A549 (cell line): ENCODE data around the gene SLC16A3. TPM values are rescaled to one million over a fixed set of nuclear protein-coding genes. Genes with fewer than 3 reads are reported as not detected.

Experiments
- ATAC-seq, 2 experiments: fragments of 200-7000 bp in 1 of 2; fragments of >200 bp in 1 of 2; cut with Nextera tagmentation in 1 of 2; cut with Tn5 transposase in 1 of 2; 3 replicates each; pipeline versions ENCODE4 v1.8.0 to v1.9.1; 2018 to 2020; ENCODE audit warnings: mild to moderate bottlenecking in 1 of 2, moderate library complexity in 1 of 2
- CTCF ChIA-PET: fragments of 300-600 bp; sonication (Branson Sonifier 250); formaldehyde crosslinking; extraction: SDS; loops from one replicate; lab custom pipeline; 2021; ENCODE audit warnings: antibody characterized with exemption, inconsistent platforms; lab: Yijun Ruan, JAX
- POLR2A ChIA-PET: fragments of 350-600 bp; formaldehyde crosslinking; extraction: SDS; loops from one replicate; lab custom pipeline; 2021; ENCODE audit warnings: antibody characterized with exemption, inconsistent platforms; lab: Yijun Ruan, JAX
- DNase-seq, 2 experiments: peaks; one replicate each; pipeline versions ENCODE4 v3.0.0 to v3.0.0-alpha.2; 2011 to 2016; ENCODE audit warnings: low read depth in 1 of 2, low spot score in 1 of 2
- FAIRE-seq: peaks from 2 replicates; lab custom pipeline; 2011; peaks lifted over from hg19 to GRCh38; lab: Jason Lieb, UNC
- H3K27ac ChIP-seq, 2 experiments: fragments of >200 bp; sonication (Bioruptor Twin); formaldehyde crosslinking; 3 replicates each; pipeline ENCODE4 v1.5.1; 2016 to 2017
- H3K4me1 ChIP-seq: fragments of >200 bp; sonication (Bioruptor Twin); formaldehyde crosslinking; 3 replicates; pipeline ENCODE4 v1.6.1; 2016
- H3K4me2 ChIP-seq: fragments of >200 bp; sonication (Bioruptor Twin); formaldehyde crosslinking; 3 replicates; pipeline ENCODE4 v1.6.1; 2016
- H3K4me3 ChIP-seq: fragments of >200 bp; sonication (Bioruptor Twin); formaldehyde crosslinking; 3 replicates; pipeline ENCODE4 v1.5.1; 2016
- H3K9me3 ChIP-seq: fragments of >200 bp; sonication (Bioruptor Twin); formaldehyde crosslinking; 3 replicates; pipeline ENCODE4 v1.6.1; 2016
- BHLHE40 ChIP-seq: IDR thresholded peaks from 2 replicates; pipeline ENCODE4 v1.6.1; 2012; ENCODE audit warnings: low read depth, low read length, inconsistent platforms
- E2F6 ChIP-seq: IDR thresholded peaks from 2 replicates; pipeline ENCODE4 v1.6.1; 2012; ENCODE audit warnings: low read depth, borderline replicate concordance
- EHMT2 ChIP-seq: fragments of 200-600 bp; sonication (generic); IDR thresholded peaks from 2 replicates; pipeline ENCODE4 v1.6.1; 2016; ENCODE audit warnings: antibody characterized with exemption, low read depth, mild to moderate bottlenecking, moderate library complexity
- EP300 ChIP-seq, 2 experiments: fragments of >200 bp; sonication (Bioruptor Twin); formaldehyde crosslinking; IDR thresholded peaks; 2 replicates in 1 of 2; 3 replicates in 1 of 2; pipeline ENCODE4 v1.6.1; 2016 to 2017
- FOSL2 ChIP-seq, 2 experiments: fragments of 450-650 bp in 1 of 2; fragments of >200 bp in 1 of 2; sonication (Bioruptor Twin) in 1 of 2; formaldehyde crosslinking; IDR thresholded peaks; 2 replicates each; pipeline versions ENCODE4 v1.5.0 to v1.6.1; 2016 to 2020; ENCODE audit warnings: mild to moderate bottlenecking in 1 of 2, moderate library complexity in 1 of 2
- FOXS1 ChIP-seq: fragments of 250-450 bp; sonication (Bioruptor Pico); IDR thresholded peaks from 2 replicates; pipeline ENCODE4 v1.5.0; 2020; ENCODE audit warnings: mild to moderate bottlenecking, moderate library complexity
- GATA3 ChIP-seq: IDR thresholded peaks from 2 replicates; pipeline ENCODE4 v1.6.1; 2012; ENCODE audit warnings: borderline replicate concordance
- HDAC2 ChIP-seq: fragments of 200-600 bp; sonication (generic); IDR thresholded peaks from 2 replicates; pipeline ENCODE4 v1.6.1; 2016
- HES2 ChIP-seq: fragments of >200 bp; sonication (Bioruptor Twin); formaldehyde crosslinking; IDR thresholded peaks from 2 replicates; pipeline ENCODE4 v1.6.1; 2016
- HOXA7 ChIP-seq: fragments of 250-450 bp; sonication (Bioruptor Pico); IDR thresholded peaks from 2 replicates; pipeline ENCODE4 v1.5.0; 2020; ENCODE audit warnings: mild to moderate bottlenecking, moderate library complexity
- JUN ChIP-seq, 2 experiments: fragments of >200 bp; sonication (Bioruptor Twin); formaldehyde crosslinking; IDR thresholded peaks; 2 replicates in 1 of 2; 3 replicates in 1 of 2; pipeline ENCODE4 v1.6.1; 2016 to 2017
- JUNB ChIP-seq: fragments of >200 bp; sonication (Bioruptor Twin); formaldehyde crosslinking; IDR thresholded peaks from 2 replicates; pipeline ENCODE4 v1.6.1; 2016
- MYC ChIP-seq: IDR thresholded peaks from 2 replicates; pipeline ENCODE4 v1.6.1; 2012; ENCODE audit warnings: mild to moderate bottlenecking, inconsistent platforms, low read length, improper control_type of control experiment, borderline replicate concordance
- NFE2L2 ChIP-seq: fragments of 150-350 bp; conservative IDR thresholded peaks from 2 replicates; pipeline ENCODE4 v1.6.1; 2014; ENCODE audit warnings: low read length
- NPAS2 ChIP-seq: fragments of 250-450 bp; sonication (Bioruptor Pico); IDR thresholded peaks from 2 replicates; pipeline ENCODE4 v1.8.0; 2022; ENCODE audit warnings: mild to moderate bottlenecking, moderate library complexity, borderline replicate concordance
- POLR2AphosphoS2 ChIP-seq: conservative IDR thresholded peaks from 2 replicates; pipeline ENCODE4 v1.6.1; 2012; ENCODE audit warnings: low read length, improper control_type of control experiment, inconsistent platforms
- RFX5 ChIP-seq: fragments of 450-650 bp; IDR thresholded peaks from 2 replicates; pipeline ENCODE4 v1.7.1; 2014; ENCODE audit warnings: antibody characterized with exemption, mild to moderate bottlenecking, moderate library complexity
- ZFP36 ChIP-seq: fragments of 450-650 bp; IDR thresholded peaks from 2 replicates; pipeline ENCODE4 v1.6.1; 2014; ENCODE audit warnings: borderline replicate concordance; ENCODE audit not compliant: partially characterized antibody
- ZNF302 ChIP-seq: fragments of 250-450 bp; sonication (Bioruptor Pico); IDR thresholded peaks from 2 replicates; pipeline ENCODE4 v1.9.0; 2021; ENCODE audit warnings: inconsistent platforms, mild to moderate bottlenecking, moderate library complexity
- ZSCAN20 ChIP-seq: fragments of 250-450 bp; sonication (Bioruptor Pico); IDR thresholded peaks from 2 replicates; pipeline ENCODE4 v1.8.0; 2022; ENCODE audit warnings: mild to moderate bottlenecking, moderate library complexity
- WGBS: methylation state at CpG from one replicate; pipeline ENCODE4 v1.1.6; 2017; ENCODE audit errors: missing lambda C conversion rate; 5-methylcytosine and 5-hydroxymethylcytosine counted together
- polyA plus RNA-seq, 4 experiments: library from polyadenylated mRNA; depleted of rRNA in 3 of 4; stranded (reverse); fragments of >200 nt; fragmentation: RNase III in 1 of 4; extraction: RNeasy Plus Mini Kit Qiagen cat#74134 plus additional on column Dnase treatment in 1 of 4; gene quantifications; 2 replicates in 3 of 4; 3 replicates in 1 of 4; pipeline ENCODE4 v1.2.3, GENCODE V29; 2011 to 2017
- TF ChIP-seq, protein P1 (sequence below): IDR thresholded peaks from 2 replicates; pipeline ENCODE4 v1.6.1; 2012

The SLC16A3 gene
- polyA plus RNA-seq, 2 of the 4 experiments (the other 2 are of a cell fraction), result 28.6 to 90.9 TPM

- Histone ChIP-seq H3K9me3 (peaks cover 11% of the 10 kb centered on the region), H3K27ac (peak overlapping the region; percentile 82 to 87), H3K4me3 (no peak overlapping the region), H3K4me2 (peak overlapping the region; percentile 50), H3K4me1 (peaks cover 46% of the 10 kb centered on the region)
- 25% methylated on average over 9 of the region's 13 CpGs for WGBS
- ChIA-PET CTCF (interaction anchor here (0.8 to 3.9 kb wide), 13 partner anchors 9 to 69 kb away, joined by 3 to 20 read pairs (median 8); partner anchors contain the start of genes CD7 and CSNK1D), POLR2A (interaction anchor here (0.6 to 4.3 kb wide), 5 partner anchors 9 to 28 kb away, joined by 3 to 39 read pairs (median 10); partner anchors contain the start of gene CSNK1D)
- TF ChIP-seq EHMT2 (no peak), POLR2AphosphoS2 (no peak), EP300 (IDR thresholded peaks at IDR 0.05) (peak; percentile 21 to 48; a peak in 2 of 5 replicates), NPAS2 (no peak), NFE2L2 (peak; percentile 30; the same call in 1 of the 2 replicates), JUNB (peak; percentile 63), JUN (IDR thresholded peaks at IDR 0.05) (peak; percentile 41 to 55; a peak in 3 of 5 replicates), FOSL2 (IDR thresholded peaks at IDR 0.05) (peak; percentile 83), FOSL2 (CRISPR knock-in tag; IDR thresholded peaks at IDR 0.05) (peak; percentile 97), MYC (peak; percentile 61; the same call in 1 of the 2 replicates), BHLHE40 (0 out of 2 replicates have a peak, but pooled peaks have one; percentile 25), E2F6 (peak; percentile 54), ZFP36 (peak; percentile 96), GATA3 (peak; percentile 34; the same call in 1 of the 2 replicates)
- TF ChIP-seq, protein P1, sequence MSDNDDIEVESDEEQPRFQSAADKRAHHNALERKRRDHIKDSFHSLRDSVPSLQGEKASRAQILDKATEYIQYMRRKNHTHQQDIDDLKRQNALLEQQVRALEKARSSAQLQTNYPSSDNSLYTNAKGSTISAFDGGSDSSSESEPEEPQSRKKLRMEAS, result peak; percentile 89
- FAIRE-seq, result no peak
- ATAC-seq, result peak; percentile 48 to 57
- peak; percentile 69 for DNase-seq
Observed at GRCh38 chr17:82283208-82283749, 54.4 kb downstream of the SLC16A3 start.

- CTCF ChIA-PET, result interaction anchor here (0.9 to 2.9 kb wide), 8 partner anchors 9 to 255 kb away, joined by 3 to 18 read pairs (median 3); no protein-coding TSS in a partner anchor
- no peak for DNase-seq
- Histone ChIP-seq H3K9me3 (peaks cover 11% of the 10 kb centered on the region), H3K27ac (peak overlapping the region; percentile 10 to 31; a peak in 4 of 6 replicates), H3K4me3 (no peak overlapping the region), H3K4me1 (peaks cover 63% of the 10 kb centered on the region), H3K4me2 (no peak overlapping the region)
- no peak for ATAC-seq
- POLR2A ChIA-PET, result no interaction called here
- TF ChIP-seq ZSCAN20 (no peak), MYC (no peak), ZNF302 (no peak), E2F6 (no peak), HES2 (no peak), POLR2AphosphoS2 (no peak), FOXS1 (CRISPR knock-in tag) (no peak), RFX5 (no peak), HDAC2 (no peak), HOXA7 (no peak)
- WGBS, result 71% methylated on average over 8 of the region's 8 CpGs
- FAIRE-seq, result no peak
Observed at GRCh38 chr17:82285141-82285540, 56.3 kb downstream of the SLC16A3 start.
